HG02798 (cell line): Measurements from ENCODE around the gene AMZ2.
A peak's percentile ranks its signal among the peaks of the same experiment; 100 is the strongest.
"Not testable (repeated sequence)": the region's sequence is repeated elsewhere in the genome, so short reads cannot be mapped to it uniquely, and the experiment has no call there.

Experiments
- ATAC-seq: cut with Tn5 transposase; IDR thresholded peaks from one replicate; pipeline ENCODE4 v1.9.1; 2021; ENCODE audit warnings: mild to moderate bottlenecking; ENCODE audit not compliant: unreplicated experiment, poor library complexity

Gene AMZ2

DNA sequence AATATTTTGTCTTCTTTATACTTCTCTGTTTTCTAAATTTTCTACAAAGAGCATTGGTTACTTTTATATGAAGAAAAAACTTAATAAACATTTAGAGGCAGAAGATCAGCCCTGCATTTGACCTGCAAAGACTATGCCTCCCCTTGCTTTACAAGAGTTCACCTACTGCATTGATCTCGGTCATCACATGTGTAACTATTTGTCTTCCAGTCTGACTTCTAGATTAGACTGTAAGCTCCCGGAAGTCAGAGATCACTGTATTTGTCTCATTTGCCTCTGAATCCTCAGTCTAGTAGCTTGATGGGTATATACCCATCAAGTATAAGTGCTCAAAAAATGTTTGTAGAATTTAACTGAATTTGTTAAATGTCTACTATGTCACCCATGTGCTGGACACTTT is 27.7 kb upstream of the AMZ2 start:
- ATAC-seq: not testable (repeated sequence)

DNA sequence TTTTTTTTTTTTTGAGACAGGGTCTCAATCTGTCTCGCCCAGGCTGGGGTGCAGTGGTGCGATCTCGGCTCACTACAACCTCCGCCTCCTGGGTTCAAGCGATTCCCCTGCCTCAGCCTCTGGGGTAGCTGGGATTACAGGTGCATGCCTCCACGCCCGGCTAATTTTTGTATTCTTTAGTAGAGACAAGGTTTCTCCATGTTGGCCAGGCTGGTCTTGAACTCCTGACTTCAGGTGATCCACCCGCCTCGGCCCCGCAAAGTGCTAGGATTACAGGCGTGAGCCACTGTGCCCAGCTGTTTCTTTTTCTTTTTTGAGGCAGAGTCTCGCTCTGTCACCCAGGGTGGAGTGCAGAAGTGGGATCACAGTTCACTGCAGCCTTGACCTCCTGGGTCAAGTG is 27.1 kb upstream of the AMZ2 start:
- not testable (repeated sequence) for ATAC-seq

DNA sequence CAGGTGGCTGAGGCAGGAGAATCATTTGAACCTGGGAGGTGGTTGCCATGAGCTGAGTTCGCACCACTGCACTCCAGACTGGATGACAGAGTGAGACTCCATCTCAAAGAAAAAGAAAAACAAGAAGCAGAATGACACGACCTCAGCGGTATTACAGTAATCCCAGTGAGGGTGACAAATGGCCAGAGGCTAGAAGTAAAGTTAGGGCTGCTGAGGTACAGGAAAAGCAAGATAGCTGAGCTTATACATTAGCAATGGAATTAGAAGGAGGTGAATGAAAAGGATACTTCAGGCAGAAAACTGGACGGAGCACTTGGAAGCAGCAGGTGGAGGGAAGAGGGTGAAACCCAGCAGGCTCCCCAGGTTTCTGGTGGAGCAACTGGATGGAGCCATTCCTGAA is 26.1 kb upstream of the AMZ2 start:
- no peak for ATAC-seq

DNA sequence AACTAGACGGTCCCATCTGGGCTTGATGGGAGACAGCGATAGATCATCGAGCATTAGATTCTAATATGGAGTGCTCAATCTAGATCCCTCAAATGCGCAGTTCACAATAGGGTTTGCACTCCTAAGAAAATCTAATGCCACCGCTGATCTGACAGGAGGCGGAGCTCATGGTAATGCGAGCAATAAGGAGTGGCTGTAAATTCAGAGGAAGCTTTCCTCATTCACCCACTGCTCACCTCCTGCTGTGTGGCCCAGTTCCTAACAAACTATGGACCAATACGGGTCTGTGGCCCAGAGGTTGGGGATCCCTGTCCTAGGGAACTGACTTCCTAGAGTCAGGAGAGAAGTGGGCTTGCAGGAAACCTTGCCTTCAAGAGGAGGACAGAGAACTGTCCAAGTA is 25.2 kb upstream of the AMZ2 start:
- no peak for ATAC-seq

DNA sequence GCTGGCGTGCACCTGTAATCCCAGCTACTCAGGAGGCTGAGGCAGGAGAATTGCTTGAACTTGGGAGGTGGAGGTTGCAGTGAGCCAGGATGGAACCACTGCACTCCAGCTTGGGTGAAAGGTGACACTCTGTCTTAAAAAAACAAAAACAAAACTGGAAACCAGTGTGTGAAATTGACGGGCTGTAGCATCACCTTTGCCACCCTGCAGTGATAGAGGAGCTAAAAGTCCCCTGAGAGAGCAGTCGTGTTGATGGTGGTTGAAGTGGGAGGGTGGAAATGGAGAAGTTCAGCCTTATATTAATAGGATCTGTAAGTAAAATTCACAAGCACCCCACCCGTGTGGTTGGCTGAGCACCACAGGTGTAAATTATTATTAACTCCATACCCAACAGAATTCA is 22.8 kb upstream of the AMZ2 start:
- ATAC-seq: peak; percentile 67

DNA sequence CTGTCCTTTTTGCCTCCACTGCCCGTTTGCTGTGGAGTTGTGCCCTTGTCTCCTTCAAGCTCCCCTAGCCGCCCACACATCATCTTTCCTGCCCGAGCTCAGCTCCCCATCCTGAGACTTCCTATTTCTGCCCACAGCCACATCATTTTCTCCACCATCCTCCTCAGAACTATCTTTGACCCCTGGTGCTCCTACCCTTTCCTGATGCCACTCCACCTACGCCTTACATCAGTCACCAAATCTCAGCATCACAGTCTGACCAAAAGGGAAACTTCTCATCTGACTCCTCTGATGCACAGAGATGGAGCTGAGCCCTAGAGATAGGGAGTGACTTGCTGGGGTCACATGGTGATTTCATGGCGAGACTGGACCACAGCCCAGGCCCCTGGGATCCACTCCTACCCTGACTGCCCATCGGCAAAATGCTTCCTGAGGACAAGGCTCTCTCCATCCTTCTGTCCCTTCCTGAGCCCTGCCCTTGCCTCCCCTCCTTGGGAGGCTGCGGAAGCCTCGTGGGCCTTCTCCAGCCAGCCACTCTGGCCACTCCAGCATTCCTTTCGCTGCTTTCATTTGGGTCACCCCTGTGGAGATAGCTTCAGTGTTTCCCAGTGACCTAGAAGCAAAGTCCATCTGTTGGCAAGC is 19.7 kb upstream of the AMZ2 start:
- not testable (repeated sequence) for ATAC-seq

DNA sequence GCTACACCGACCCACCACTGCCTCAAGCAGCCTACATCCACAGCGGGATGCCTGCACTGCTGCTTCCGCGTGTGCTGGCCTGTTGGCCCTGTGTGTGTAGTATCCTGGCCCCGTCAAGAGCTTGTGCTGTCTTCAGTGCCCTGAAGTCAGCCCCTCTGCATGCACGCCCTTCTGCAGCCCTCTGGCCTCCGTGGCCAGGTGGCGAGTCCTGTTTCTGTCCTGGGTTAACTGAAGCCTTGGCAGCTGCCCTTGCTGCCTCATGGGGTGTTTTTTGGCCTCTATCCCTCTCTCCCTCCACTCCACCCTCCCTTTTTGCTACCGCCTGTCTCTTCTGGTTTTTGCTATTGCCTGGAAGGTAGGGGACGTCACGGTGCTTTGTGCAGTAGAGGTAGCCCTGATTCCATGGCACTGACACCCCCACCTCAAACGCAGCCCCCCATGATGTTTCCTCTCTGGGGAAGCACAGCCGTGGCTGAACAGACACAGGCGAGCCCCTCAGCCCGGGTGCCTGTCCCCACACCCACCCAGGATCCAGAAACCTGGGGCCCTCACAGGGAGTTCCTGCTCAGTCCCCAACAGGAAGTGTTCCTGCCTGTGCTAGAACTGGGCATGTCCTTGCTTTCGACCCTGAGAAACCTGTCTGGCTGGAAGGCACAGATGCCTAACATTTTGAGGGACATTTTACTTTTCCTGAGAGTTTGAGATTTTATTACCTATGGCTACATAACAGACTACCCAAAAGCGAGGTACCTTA is 18.8 kb upstream of the AMZ2 start:
- no peak for ATAC-seq

DNA sequence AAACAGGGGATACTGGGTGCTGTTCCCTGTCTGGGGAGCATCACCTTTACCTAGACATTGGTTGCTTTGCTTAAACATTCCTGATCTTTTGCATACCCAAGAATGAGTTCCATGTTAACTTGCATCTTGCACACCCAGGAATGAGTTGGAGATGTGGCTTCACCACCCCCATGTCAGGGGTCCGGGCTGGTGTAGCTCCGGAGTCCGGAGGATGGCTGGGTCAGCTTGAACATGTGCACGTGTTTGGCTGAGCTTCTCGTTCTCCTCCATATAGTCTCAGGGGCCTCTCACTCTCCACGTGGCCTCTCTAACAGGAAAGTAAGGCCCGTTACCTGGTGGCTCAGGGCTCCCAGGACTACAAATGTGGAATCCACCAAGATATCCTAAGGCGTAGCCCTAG is 18.2 kb upstream of the AMZ2 start:
- no peak for ATAC-seq

DNA sequence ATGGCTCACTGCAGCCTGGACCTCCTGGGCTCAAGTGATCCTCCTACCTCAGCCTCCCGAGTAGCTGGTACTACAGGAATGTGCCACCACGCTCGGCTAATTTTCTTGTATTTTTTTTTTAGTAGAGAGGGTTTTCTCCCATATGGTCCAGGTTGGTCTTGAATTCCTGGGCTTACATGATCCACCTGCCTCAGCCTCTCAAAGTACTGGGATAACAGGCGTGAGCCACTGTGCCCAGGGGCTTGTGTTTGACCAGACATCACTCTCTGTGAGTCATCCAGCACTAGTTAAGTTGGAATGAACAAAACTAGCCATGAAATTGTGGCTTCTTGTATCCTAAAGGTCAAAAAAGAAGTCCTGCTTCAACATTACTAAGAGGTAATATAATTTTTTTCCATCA is 16.7 kb upstream of the AMZ2 start:
- ATAC-seq: not testable (repeated sequence)

DNA sequence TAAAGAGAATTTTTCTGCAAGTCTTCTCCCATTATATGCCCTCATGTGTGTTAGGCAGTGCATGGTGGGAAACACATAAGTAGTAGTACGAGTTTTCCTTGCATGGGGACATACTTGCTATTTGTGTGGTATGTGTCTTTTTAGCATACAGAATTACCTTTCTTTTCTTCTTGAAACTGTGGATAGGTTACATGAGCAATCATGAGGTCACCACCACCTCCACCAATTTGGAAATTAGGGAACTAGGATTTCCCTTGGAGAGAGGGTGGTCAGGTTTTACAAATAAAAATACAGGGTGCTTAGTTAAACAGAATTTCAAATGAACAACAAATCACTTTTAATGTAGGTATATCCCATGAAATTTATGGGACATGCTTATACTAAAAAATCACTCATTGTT is 16.3 kb upstream of the AMZ2 start:
- no peak for ATAC-seq

DNA sequence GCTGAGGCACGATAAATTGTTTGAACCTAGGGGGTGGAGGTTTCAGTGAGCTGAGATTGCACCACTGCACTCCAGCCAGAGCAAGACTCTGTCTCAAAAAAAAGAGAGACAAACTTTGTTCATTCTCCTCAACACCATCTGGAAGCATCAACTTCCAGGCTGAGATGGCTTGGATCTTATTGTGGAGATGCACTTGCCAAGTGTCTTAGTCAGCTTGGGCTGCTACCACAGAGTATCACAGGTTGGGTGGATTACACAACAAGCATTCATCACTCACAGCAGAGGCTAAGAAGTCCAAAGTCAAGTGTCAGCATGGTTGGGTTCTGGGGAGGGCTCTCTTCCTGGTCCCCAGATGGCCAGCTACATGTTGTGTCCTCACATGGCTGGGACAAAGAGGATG is 15.1 kb upstream of the AMZ2 start:
- not testable (repeated sequence) for ATAC-seq

DNA sequence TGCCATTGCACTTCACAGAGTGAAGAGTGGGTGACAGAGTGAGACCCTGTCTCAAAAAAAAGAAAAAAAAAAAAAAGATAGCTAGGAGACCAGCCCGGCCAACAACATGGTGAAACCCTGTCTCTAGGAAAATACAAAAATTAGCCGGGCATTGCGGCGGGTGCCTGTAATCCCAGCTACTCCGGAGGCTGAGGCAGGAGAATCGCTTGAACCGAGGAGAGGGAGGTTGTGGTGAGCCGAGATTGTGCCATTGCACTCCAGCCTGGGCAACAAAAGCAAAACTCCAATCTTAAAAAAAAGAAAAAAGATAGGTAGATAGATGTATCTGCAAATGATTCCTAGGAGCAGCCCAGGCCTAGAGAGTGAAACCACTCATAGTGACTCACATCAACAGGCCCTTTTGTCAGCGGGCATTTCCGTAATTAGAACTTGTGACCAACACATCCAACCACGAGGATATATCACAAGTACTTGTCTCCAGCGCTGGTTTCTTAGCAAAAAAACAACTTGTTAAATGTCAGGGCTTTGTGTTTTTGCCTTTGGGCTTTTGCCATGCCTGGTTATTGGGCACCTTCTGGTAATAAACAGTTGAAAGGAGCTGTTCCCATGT is 13.0 kb upstream of the AMZ2 start:
- ATAC-seq: peak; percentile 31

DNA sequence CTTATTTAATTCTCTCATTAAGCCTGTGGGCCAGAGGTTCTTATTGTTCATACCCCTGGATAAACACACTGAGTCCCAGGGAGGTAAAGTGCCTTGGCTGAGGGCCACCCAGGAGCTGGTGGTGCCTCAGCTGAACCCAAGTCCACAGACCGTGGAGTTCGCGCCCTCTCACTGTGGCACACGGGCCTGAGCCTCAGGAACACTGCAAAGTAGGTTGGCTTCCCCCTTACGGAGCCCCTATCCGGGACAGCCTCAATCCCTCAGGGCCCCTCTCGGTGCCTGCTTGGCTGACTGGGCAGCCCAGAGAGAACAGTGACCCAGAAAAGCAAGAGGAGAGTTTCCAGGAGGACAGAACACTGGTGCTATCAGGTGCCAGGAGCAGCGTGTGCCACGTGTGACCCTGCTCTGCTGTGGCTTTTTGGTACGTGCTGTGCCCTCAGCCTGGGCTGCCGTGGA is 12.5 kb upstream of the AMZ2 start:
- not testable (repeated sequence) for ATAC-seq

DNA sequence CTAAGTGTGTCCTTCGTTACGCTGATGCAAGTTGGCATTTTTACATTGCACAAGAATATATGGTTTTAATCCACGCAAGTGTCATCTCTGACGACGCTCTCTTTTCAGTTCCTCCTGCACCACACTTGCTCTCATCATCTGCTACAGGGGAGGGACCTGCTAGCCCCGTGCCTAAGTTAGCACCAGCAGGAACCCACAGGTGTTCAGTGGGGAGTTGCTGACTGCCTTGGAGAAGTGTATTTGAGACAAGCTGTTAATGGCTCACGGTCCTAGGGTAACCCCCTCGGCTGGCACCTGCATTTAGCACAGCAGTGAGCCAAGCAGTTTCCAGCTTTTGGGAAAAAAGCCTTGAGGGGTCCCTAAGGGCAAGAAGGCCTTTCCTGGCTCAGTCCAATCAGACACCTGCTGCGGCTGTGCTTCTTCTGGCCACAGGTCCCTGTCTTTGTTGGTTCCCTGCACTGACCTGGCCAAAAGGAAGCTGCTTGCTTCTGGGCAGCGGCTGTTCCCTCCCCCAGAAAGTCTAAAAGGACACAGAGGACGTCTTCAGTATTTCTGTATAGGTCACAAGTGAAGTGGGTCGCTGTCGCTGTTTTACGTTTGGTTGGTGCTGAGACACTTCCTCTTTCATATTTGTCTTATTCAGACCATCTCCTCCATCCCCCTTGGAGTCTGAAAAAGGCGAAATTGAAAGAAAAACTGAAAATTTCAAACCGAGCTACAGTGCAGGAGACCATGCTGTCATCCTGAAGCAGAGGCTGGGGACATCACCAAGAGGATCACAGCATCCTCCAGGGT is 10.3 kb upstream of the AMZ2 start:
- ATAC-seq: peak; percentile 81

DNA sequence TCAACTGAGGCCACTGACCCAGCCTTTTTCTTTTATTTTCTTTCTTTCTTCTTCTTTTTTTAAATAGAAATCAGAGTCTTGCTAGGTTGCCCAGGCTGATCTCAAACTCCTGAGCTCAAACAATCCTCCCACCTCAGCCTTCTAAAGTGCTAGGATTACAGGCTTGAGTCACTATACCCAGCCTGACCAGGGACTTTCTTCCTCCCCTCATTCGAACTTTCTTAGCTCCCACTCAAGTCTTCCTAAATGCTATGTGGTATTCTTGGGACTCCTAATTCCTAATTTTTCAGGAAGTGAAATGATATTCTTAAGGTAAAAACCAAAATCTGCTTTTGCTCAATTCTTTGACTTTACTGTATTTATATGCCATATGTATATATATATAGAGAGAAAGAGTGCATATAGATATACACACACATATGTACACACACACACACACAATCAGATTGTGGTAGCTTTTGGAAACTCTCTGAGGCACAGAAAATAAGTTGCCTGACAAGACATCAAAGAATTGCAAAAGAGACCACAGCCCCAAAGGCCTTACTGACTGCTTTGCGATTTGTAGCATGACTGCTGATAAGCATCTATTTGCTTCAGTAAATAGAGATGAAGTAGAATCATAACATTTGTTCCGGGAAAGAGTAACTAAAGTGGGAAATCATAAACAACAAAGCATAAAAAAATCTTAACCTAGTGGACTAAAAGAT is 9.5 kb upstream of the AMZ2 start:
- no peak for ATAC-seq

DNA sequence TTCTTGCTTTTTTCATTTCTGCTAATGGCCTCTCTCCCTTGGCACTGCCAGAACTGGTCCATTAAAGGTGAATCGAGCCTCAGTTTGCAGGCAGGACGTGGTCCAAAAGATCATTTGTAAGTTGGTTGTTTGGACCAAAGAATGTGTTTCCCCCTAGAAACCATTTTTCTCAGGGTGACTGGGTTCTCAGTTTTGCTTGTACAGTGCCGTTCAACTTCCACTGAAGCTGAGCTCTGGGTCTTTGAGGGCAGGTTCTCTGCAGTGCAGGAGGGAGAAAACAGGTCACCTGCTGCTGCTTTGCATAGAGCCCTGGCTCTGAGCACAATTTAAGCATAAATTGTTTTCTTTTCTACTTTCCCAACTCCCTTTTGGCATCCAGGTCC is 9.0 kb upstream of the AMZ2 start:
- peak; percentile 30 for ATAC-seq

DNA sequence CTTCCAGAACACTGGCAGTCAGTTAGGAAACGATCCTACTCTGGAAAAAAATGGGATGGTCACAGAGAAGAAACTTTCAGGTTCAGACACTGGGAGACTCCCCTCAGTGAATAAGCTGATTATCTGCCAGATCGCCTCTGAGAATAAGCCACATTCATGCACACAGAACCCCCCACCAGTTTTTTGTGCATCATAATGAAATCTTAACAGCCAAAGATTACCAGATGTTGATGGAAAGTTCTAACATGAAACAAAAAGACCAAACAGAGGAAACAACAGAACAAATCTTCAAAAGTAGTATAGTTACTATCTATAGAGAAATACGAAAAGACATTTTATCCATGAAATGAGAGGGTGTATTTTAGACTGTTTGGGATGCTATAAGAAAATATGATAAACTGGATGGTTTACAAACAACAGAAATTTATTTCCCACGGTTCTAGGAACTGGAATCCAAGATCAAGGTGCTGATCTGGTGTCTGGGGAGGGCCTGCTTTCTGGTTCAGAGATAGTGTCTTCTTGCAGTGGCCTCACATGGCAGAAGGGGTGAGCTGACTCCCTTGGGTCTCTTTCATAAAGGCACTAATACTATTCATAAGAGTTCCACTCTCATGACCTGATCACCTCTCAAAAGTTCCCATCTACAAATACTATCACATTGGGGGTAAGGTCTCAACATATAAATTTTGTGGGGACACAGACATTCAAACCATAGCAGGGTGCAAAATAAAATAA is 8.0 kb upstream of the AMZ2 start:
- no peak for ATAC-seq

DNA sequence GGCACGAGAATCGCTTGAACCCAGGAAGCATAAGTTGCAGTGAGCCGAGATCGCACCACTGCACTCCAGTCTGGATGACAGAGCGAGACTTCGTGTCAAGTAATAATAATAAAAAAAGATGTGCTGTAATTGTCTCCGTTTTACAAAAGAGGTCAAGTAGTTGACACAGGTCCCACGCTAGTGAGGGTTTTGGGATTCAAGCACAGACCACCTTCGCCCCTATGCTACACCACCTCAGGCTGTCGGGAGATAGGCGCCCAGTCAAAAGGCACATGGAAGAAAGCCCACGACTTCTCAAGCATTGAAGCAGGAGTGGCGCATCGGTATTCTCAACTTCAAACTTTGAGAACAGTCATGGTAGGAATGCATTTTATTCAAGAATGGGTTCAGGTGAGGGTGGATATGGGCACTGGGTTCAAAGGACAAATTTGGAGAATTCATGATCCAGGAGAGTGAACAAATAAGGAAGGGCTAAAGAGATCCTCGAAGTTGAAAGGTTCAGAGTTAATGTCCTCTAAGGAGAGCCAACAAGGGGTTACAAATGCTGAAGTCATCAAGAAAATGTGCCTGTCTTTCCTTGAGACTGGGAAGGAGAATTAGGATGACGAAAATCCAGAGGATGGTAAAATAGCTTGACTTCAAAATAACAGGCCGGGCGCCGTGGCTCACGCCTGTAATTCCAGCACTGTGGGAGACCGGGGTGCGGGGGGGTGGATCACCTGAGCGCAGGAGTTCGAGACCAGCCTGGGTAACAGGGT is 1.4 kb upstream of the AMZ2 start:
- no peak for ATAC-seq
